ENCODE measurements around the gene MYBBP1A.

Gene MYBBP1A

DNA sequence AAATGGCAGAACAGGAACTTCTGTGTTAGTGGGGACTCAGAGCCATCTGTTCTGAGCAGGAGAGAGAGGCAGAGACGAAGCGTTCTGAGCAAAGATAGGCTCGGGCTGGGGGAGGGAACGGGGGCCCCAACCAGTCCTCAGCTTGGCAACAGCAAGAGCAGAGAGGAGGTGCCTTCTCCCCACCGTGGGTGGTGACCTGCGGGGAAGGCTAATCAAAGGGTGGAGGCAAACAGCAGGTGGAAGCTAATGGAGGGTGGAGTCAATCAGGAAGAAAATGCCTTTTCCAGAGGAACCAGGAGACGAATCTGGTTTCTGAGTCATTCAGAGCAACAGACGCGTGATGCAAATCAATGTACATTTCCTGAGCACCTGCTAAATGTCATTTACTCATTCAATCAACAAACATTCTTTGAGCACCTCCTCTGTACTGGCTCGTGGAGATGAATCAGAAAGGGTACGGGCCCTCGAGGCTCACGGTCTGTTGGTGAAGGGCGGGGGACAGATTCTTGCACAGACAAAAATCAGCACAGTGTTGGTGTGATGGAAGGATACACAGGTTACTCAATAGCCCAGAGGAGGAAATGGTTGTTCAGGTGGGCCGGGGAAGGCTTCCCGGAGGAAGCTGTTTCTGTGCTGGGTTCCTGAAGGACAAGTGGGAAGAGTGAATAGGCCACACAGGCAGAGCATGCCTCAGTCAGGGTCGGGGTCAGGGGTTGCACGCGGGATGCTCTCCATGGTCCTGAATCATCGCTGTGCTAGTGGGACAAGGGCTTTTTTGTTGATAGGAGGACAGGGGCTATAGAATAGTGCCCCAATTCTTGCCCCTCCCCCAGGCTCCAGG lies 62.2 kb downstream of the MYBBP1A start:
- no peak for TF ChIP-seq Cebpa-rat (IDR thresholded peaks at IDR 0.05)
- Histone ChIP-seq H3K27ac (no peak overlapping the region), H4K20me1 (peaks cover 0 to 23% (median 7%) of the 10 kb centered on the region in 11 experiments; a peak in 13 of 22 replicates), H3K9me3 (replicated peaks in 1 of 11) (no peaks in the 10 kb centered on the region), H3K4me1 (peaks cover 39 to 59% (median 55%) of the 10 kb centered on the region in 10 experiments), H3K4me3 (no peak overlapping the region), H3K9ac (no peak overlapping the region), H3K36me3 (no peaks in the 10 kb centered on the region), H3K27me3 (peaks cover 0 to 11% (median 0%) of the 10 kb centered on the region in 11 experiments; a peak in 2 of 22 replicates), H3K4me2 (peak overlapping the region; percentile 30 to 74 (median 47); a peak in 20 of 22 replicates)

DNA sequence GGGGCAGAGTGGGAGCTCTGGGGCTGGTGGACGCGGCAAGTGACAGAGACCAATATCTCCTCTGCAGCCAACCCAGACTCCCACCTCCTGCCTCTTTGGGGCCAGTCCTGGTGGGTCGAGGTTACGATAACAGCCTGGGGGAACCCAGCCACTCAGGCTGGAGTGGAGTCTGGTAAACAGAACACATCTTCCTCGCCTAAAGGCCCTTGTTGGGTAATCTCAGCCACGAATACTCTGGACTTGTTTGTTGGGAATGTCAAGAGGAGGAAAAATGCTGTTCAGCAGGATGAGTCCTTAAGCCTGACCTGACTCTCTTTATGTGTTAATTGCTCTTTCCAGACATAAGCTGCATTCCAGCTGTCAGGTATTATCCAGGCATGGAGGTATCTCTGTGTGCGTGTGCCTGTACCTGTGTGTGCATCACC lies 64.5 kb downstream of the MYBBP1A start:
- Histone ChIP-seq H3K4me2 (no peak overlapping the region; a peak in 1 of 22 replicates), H3K27ac (no peak overlapping the region), H3K36me3 (no peaks in the 10 kb centered on the region), H3K4me3 (no peak overlapping the region), H4K20me1 (peaks cover 0 to 14% (median 0%) of the 10 kb centered on the region in 11 experiments; a peak in 5 of 22 replicates), H3K9me3 (replicated peaks in 1 of 11) (no peaks in the 10 kb centered on the region), H3K9ac (no peak overlapping the region), H3K27me3 (no peaks in the 10 kb centered on the region), H3K4me1 (peaks cover 50 to 63% (median 61%) of the 10 kb centered on the region in 10 experiments)
- TF ChIP-seq Cebpa-rat (IDR thresholded peaks at IDR 0.05), result no peak

- H3K36me3 ChIP-seq, result no peaks in the 10 kb centered on the region
- H3K4me2 ChIP-seq, result no peak overlapping the region; a peak in 1 of 22 replicates
- no peaks in the 10 kb centered on the region for H3K9me3 ChIP-seq (replicated peaks in 1 of 11)
- H3K27ac ChIP-seq, result no peak overlapping the region
- peaks cover 0 to 14% (median 0%) of the 10 kb centered on the region in 11 experiments; a peak in 5 of 22 replicates for H4K20me1 ChIP-seq
- no peak for TF ChIP-seq Cebpa-rat (IDR thresholded peaks at IDR 0.05)
- H3K4me1 ChIP-seq, result peaks cover 53 to 67% (median 63%) of the 10 kb centered on the region in 10 experiments
- no peak overlapping the region for H3K9ac ChIP-seq
- no peaks in the 10 kb centered on the region for H3K27me3 ChIP-seq
- no peak overlapping the region for H3K4me3 ChIP-seq
These were observed 65.0 kb downstream of the MYBBP1A start for GRCh38 chr17:4490109-4490591.

DNA sequence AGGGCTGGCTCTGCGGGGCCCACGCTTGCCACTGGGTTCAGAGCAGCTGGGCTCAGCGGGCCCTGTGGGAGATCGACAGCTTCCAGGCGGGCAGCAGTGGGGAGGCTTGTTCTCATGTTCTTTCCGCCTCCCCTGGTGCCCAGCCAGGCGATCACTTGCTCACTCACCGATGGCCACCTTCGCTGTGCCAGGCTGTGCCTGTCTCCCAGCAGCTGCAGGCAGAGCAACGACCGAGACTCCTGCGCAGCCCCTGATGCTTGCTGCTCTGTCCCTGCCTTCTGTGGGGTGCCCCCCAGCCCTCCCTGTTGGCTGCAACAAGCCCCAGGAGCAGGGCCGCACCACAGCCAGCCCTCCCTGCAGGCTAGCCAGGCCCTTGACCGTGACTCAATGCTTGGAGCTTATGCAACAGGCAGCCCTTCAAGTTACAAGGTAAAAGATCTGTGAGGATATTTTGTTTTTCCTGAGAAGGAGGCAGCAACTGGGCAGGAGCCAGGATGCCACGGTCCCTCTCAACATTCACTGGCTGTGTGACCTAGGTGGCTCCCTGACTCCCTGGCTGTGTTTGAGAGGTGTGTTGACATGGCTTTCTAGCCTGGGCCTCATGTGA lies 66.1 kb downstream of the MYBBP1A start:
- H4K20me1 ChIP-seq, result peaks cover 0 to 14% (median 0%) of the 10 kb centered on the region in 11 experiments; a peak in 5 of 22 replicates
- no peak for TF ChIP-seq Cebpa-rat (IDR thresholded peaks at IDR 0.05)
- H3K27me3 ChIP-seq, result no peaks in the 10 kb centered on the region
- H3K36me3 ChIP-seq, result no peaks in the 10 kb centered on the region
- no peaks in the 10 kb centered on the region for H3K9me3 ChIP-seq (replicated peaks in 1 of 11)
- peaks cover 53 to 73% (median 68%) of the 10 kb centered on the region in 10 experiments for H3K4me1 ChIP-seq
- H3K4me2 ChIP-seq, result peak overlapping the region; percentile 62 to 96 (median 85); a peak in 20 of 22 replicates
- peak overlapping the region in 3 of 11 experiments; percentile 11 to 26 (median 18); a peak in 2 of 22 replicates for H3K9ac ChIP-seq
- 0 out of 22 replicates have a peak overlapping the region, but pooled peaks of 1 of the 11 experiments have one; percentile 6 for H3K27ac ChIP-seq
- H3K4me3 ChIP-seq, result no peak overlapping the region

Measured in BLaER1 treated with 17β-estradiol and CSF1 and Interleukin-3, amounts not matched to agents 10 nM and 100 nM (cell line).